Psoas muscle (tissue), 8 donors: ENCODE results near the gene IP6K3. TPM values are rescaled to one million over a fixed set of nuclear protein-coding genes. Genes with fewer than 3 reads are reported as not detected.

Experiments used
- ATAC-seq, 4 donors: fragments of 200-7000 bp; cut with Tn5 transposase; one replicate each; pipeline ENCODE4 v1.9.1; 2020; ENCODE audit warnings: moderate library complexity in 3 of 4, mild to moderate bottlenecking in 2 of 4
- DNase-seq, 2 donors: peaks; one replicate each; pipeline ENCODE4 v3.0.0-alpha.2; 2020
- H3K27ac ChIP-seq: fragments of 200-600 bp; one replicate; pipeline ENCODE4 v1.8.0; 2022
- H3K27me3 ChIP-seq, 3 donors: fragments of 200-600 bp in 1 of 3; one replicate each; pipeline versions ENCODE4 v1.6.1 to v1.8.0; 2013 to 2022; ENCODE audit warnings: low read length in 2 of 3, mild to moderate bottlenecking in 2 of 3, moderate library complexity in 1 of 3; ENCODE audit not compliant: insufficient read depth in 3 of 3
- H3K36me3 ChIP-seq, 2 donors: fragments of 200-600 bp in 1 of 2; one replicate each; pipeline versions ENCODE4 v1.6.1 to v1.8.0; 2013 to 2022; ENCODE audit warnings: low read depth in 1 of 2, mild to moderate bottlenecking in 1 of 2, moderate library complexity in 1 of 2; ENCODE audit not compliant: insufficient read depth in 1 of 2
- H3K4me1 ChIP-seq: fragments of 200-600 bp; one replicate; pipeline ENCODE4 v1.8.0; 2022
- H3K4me3 ChIP-seq: fragments of 200-600 bp; one replicate; pipeline ENCODE4 v1.8.0; 2022; ENCODE audit warnings: mild to moderate bottlenecking
- H3K9me3 ChIP-seq: fragments of 200-600 bp; one replicate; pipeline ENCODE4 v1.8.0; 2022
- CTCF ChIP-seq: fragments of 200-600 bp; IDR thresholded peaks from one replicate; pipeline ENCODE4 v1.8.0; 2022; ENCODE audit warnings: antibody characterized with exemption
- WGBS, 3 donors: extraction: QIAGEN DNeasy Blood & Tissue Kit; methylation state at CpG; one replicate each; pipeline versions ENCODE4 v1.1.6 to v1.1.7; 2013; 5-methylcytosine and 5-hydroxymethylcytosine counted together
- intact Hi-C, 2 donors: fragments of 100-400 bp; cut with DNase I; formaldehyde crosslinking; loops; one replicate each; pipeline versions ENCODE4 v1.11.0 to v1.14.2; 2022
- polyA plus RNA-seq, 3 donors: library from polyadenylated mRNA; stranded (reverse); fragments of 200-250 nt; gene quantifications; one replicate each; pipeline ENCODE4 v1.2.3, GENCODE V29; 2013
- total RNA-seq, 4 donors: library from RNA; stranded (reverse); fragmentation: NEBNext Ultra II Directional in 2 of 4; extraction: Animal tissue kit (Norgen Biotek cat#: 25700) in 2 of 4; gene quantifications; one replicate each; pipeline versions ENCODE4 v1.2.1 to v1.2.4, GENCODE V29; 2021 to 2023
- donor health status: healthy with polysubstance abuse.
- donor health status: DM: no; HTN: no; CAD: no; lungs with moderate emphysema.
- donor health status: Bipolar disorder and iron deficiency.
- donor health status: healthy.
- donor health status: DM: yes; HTN: yes; CAD: no.
- donor health status: DM: no; HTN: no; CAD: no.
- donor health status: DM: no; HTN: no; CAD: no.
- donor health status: DM: yes; HTN: yes; CAD: no.

IP6K3 gene
- total and polyA plus RNA-seq, 7 donors: 95.7 to 363 (median 220) TPM

DNA sequence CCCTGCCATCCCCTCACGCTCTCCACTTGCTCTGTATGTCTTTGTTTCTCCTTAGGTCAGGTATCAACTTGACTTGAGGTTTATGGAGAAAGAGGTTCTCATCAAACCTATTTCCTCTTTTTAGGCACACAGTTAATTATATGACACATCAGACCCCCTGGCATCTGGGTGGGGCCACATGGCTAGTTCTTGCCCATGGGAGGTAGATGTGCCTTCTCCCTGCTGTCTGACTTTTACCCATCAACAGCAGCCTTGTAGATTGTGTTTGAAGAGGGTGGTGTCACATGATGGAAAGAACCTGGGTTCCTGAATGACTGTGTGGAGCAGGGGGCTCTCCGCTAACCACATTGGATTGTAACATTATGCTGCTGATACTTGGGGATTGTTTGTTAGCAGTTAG, 28.0 kb downstream of the IP6K3 start:
- Histone ChIP-seq H3K27ac (peak overlapping the region; percentile 69), H3K9me3 (no peaks in the 10 kb centered on the region), H3K27me3 (no peaks in the 10 kb centered on the region), H3K4me1 (peaks cover 6% of the 10 kb centered on the region), H3K36me3 (peaks cover 0 to 25% of the 10 kb centered on the region in 2 donors), H3K4me3 (no peak overlapping the region)
- intact Hi-C loops: no loop called here
- no peak for TF ChIP-seq CTCF
- ATAC-seq (peak in 3 of 4 donors; percentile 5 to 18 (median 8)), DNase-seq (no peak)
- WGBS, 3 donors: 95 to 100% (median 99%) methylated on average over 2 of the region's 2 CpGs

GRCh38 chr6:33717934-33718455, 28.7 kb downstream of the IP6K3 start:
- DNase-seq (no peak), ATAC-seq (peak in 2 of 4 donors; percentile 0 to 1)
- Histone ChIP-seq H3K27ac (peak overlapping the region; percentile 69), H3K4me3 (no peak overlapping the region), H3K27me3 (no peaks in the 10 kb centered on the region), H3K4me1 (peaks cover 6% of the 10 kb centered on the region), H3K36me3 (peaks cover 0 to 18% of the 10 kb centered on the region in 2 donors), H3K9me3 (no peaks in the 10 kb centered on the region)
- intact Hi-C loops: no loop called here
- WGBS, 3 donors: 13 to 34% (median 18%) methylated on average over 6 of the region's 6 CpGs
- no peak for TF ChIP-seq CTCF

DNA sequence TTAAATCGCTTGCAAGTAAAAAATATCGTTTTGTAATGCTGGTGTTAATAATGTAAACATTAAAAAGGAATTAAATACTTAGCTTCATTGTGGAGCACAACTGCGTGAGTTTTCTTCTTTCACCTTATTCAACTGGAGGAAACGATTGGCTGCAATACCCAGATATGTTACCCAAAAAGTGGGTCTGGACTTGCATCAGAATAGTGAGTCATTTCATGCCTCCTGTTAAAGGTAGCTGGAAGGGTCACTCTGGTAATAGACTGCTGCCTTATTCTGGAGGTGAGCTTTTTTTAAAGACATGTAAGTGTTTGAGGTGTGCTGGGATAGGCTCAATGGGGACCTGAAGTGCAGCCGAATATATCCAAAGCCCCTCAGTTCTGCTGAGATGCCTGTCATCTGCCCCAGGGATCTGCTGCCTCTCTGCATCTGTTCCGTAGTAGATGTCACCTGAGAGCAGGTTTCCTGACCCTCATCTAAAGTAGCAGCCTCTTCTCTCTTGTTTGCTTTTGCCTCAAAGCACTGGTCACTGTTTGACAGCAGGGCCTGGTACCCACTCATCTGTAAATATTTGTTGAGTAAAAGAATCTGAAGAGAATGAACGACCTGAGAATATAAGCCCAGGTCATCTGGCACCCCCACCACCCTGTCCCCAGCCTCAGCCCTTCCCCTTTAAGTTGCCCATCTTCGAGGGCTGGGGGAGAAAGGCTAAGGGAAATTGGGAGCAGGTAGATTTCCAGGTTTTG, 29.6 kb downstream of the IP6K3 start:
- Histone ChIP-seq H3K36me3 (peaks cover 0 to 9% of the 10 kb centered on the region in 2 donors), H3K4me3 (no peak overlapping the region), H3K9me3 (no peaks in the 10 kb centered on the region), H3K4me1 (peaks cover 6% of the 10 kb centered on the region), H3K27ac (peak overlapping the region; percentile 9), H3K27me3 (no peaks in the 10 kb centered on the region)
- intact Hi-C loops: no loop called here
- ATAC-seq (no peak), DNase-seq (no peak)
- no peak for TF ChIP-seq CTCF
- 81 to 87% (median 82%) methylated on average over 8 of the region's 8 CpGs for WGBS, 3 donors

GRCh38 chr6:33716379-33716778, 30.3 kb downstream of the IP6K3 start:
- ATAC-seq (no peak), DNase-seq (no peak)
- Histone ChIP-seq H3K9me3 (no peaks in the 10 kb centered on the region), H3K27me3 (no peaks in the 10 kb centered on the region), H3K4me3 (no peak overlapping the region), H3K4me1 (peaks cover 8% of the 10 kb centered on the region), H3K36me3 (peaks cover 0 to 2% of the 10 kb centered on the region in 2 donors), H3K27ac (no peak overlapping the region)
- intact Hi-C loops: no loop called here
- WGBS, 3 donors: 79 to 87% (median 81%) methylated on average over 7 of the region's 7 CpGs
- TF ChIP-seq CTCF: no peak
